Measurements from ENCODE around the gene HEATR5A.
"Not testable (repeated sequence)": the region's sequence is repeated elsewhere in the genome, so short reads cannot be mapped to it uniquely, and the experiment has no call there.

HEATR5A gene

DNA sequence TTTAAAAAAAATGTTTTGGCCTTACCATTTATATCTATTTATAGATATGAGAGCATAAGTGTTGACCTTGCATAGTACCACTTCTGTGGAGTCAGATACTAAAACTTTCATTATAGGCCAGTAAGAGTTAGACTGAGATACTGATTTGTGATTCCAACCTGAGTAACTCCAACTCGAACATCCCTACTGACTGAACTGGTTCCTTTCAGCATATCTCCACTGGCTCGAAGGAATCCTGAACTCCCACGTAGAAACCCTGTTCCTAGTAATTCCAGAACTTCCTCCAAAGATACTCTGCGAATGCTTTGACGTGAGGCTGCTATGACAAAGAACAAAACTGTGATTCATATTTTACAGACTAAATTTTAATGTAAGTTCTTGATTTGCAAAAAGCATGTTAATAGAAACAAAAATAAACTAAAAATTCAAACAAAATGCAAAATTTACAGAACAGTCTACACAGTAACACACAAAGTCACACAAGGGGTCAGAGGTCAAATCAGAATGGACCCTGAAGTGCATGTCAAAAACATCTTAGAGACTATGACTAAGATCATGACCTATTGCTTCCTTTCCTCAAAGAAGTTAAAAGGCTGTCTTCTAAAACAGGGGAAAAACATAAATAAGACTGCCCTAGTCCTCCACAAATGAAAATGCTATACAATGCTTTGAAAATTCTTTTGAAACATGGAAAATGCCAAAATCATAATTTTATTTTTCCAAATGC lies 31.5 kb downstream of the HEATR5A start:
- no peaks in the 10 kb centered on the region for H3K9me3 Mint-ChIP-seq
- H3K36me3 Mint-ChIP-seq (ENCODE audit: low read depth): peaks cover 17% of the 10 kb centered on the region
- H3K27me3 Mint-ChIP-seq: no peaks in the 10 kb centered on the region
- peaks cover 31% of the 10 kb centered on the region for H3K4me1 Mint-ChIP-seq
- peak; percentile 67 for ATAC-seq
- no peak overlapping the region for H3K4me3 Mint-ChIP-seq
- no peak for DNase-seq
- peak overlapping the region; percentile 84 for H3K27ac Mint-ChIP-seq

- Mint-ChIP-seq H3K36me3 (ENCODE audit: low read depth) (peaks cover 14% of the 10 kb centered on the region), H3K9me3 (no peaks in the 10 kb centered on the region), H3K27ac (no peak overlapping the region), H3K27me3 (no peaks in the 10 kb centered on the region), H3K4me3 (no peak overlapping the region), H3K4me1 (peaks cover 29% of the 10 kb centered on the region)
- DNase-seq: no peak
- no peak for ATAC-seq
Observed at GRCh38 chr14:31387091-31387490, 33.3 kb downstream of the HEATR5A start.

DNA sequence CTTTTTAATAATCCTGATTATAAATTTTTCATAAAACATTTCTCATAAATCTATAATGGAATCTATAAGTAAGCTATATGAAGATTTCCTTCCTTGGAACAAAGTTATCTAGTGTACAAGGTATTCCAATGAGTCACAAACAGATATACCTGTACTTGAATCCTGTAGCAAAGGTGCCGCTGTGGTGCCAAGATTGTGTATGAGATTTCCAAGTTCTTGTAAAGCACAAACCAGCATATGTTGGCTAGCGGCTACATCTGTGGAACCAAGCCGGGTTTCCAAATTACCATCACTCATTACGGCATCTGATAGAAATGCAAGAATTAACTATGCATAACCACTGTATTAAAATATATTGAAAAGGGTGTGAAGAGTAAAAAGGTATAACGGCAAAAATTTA lies 34.1 kb downstream of the HEATR5A start:
- no peak for DNase-seq
- Mint-ChIP-seq H3K27ac (no peak overlapping the region), H3K4me3 (no peak overlapping the region), H3K4me1 (peaks cover 23% of the 10 kb centered on the region), H3K9me3 (no peaks in the 10 kb centered on the region), H3K36me3 (ENCODE audit: low read depth) (peaks cover 17% of the 10 kb centered on the region), H3K27me3 (no peaks in the 10 kb centered on the region)
- ATAC-seq: no peak

GRCh38 chr14:31382221-31382620 lies 38.1 kb downstream of the HEATR5A start:
- no peak overlapping the region for H3K4me3 Mint-ChIP-seq
- no peaks in the 10 kb centered on the region for H3K9me3 Mint-ChIP-seq
- ATAC-seq: no peak
- H3K27me3 Mint-ChIP-seq: no peaks in the 10 kb centered on the region
- DNase-seq: no peak
- H3K27ac Mint-ChIP-seq: no peak overlapping the region
- peaks cover 8% of the 10 kb centered on the region for H3K36me3 Mint-ChIP-seq (ENCODE audit: low read depth)
- peaks cover 6% of the 10 kb centered on the region for H3K4me1 Mint-ChIP-seq

DNA sequence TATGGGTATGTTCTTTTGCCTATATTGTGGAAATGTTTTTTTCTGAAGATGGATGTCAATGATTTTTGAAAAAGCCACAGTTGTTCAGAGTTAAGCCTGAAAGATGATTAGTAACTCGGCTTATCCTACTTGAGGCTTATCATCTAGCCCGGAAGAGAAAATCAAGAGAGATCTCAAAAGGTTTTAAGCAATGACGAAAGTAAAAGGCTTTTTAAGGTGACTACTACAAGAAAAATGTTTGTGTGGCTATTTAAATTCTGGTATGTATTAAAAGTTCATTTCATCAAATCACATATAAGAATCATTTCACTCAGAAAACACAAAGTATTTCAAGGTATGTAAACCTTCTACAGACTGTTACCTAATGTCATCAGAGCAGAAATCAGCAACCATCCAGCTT lies 40.2 kb downstream of the HEATR5A start:
- Mint-ChIP-seq H3K4me1 (peaks cover 6% of the 10 kb centered on the region), H3K27me3 (no peaks in the 10 kb centered on the region), H3K27ac (no peak overlapping the region), H3K4me3 (no peak overlapping the region), H3K36me3 (ENCODE audit: low read depth) (peaks cover 16% of the 10 kb centered on the region), H3K9me3 (no peaks in the 10 kb centered on the region)
- DNase-seq (no peak), ATAC-seq (no peak)

DNA sequence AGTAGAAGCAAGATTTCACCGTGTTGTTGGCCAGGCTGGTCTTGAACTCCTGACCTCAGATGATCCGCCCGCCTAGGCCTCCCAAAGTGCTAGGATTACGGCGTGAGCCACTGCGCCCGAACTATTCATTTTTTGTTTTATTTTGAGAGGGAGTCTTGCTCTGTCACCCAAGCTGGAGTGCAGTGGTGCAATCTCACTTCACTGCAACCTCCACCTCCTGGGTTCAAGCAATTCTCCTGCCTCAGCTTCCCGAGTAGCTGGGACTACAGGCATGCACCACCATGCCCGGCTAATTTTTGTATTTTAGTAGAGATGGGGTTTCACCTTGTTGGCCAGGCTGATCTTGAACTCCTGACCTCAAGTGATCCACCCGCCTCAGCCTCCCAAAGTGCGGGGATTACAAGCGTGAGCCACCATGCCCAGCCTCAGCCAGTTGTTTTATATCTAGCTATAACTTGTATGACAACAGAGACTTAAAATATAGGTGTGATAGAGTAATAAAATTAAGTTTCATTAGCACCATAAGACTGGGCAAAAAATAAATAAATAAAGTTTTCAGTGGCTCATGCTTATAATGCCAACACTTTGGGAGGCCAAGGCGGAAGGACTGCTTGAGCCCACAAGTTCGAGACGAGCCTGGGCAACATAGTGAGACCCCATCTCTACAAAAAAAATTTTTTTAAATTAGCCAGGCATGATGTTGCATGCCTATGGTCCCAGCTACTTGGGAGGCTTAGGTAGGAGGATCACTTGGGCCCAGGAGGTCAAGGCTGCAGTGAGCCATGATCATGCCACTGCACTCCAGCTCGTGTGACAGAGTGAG lies 41.0 kb downstream of the HEATR5A start:
- H3K27me3 Mint-ChIP-seq, H3K9me3 Mint-ChIP-seq, H3K4me3 Mint-ChIP-seq, H3K4me1 Mint-ChIP-seq, ATAC-seq, DNase-seq, H3K27ac Mint-ChIP-seq: not testable (repeated sequence)
- H3K36me3 Mint-ChIP-seq (ENCODE audit: low read depth): peaks cover 20% of the 10 kb centered on the region

DNA sequence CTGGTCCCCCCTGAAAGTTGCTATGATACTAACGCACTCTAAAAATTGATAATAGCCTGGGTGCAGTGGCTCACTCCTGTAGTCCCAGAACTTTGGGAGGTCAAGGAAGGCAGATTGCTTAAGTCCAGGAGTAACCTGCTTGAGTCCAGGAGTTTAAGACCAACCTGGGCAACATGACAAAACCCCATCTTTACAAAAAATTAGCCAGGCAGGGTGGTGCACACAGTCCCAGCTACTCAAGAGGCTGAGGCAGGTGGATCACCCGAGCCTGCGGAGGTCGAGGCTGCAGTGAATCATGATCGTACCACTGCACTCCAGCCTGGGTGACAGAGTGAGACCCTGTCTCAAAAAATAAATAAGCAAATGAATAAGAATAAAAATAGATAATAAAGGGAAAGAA lies 42.9 kb downstream of the HEATR5A start:
- no peaks in the 10 kb centered on the region for H3K9me3 Mint-ChIP-seq
- no peak overlapping the region for H3K27ac Mint-ChIP-seq
- H3K36me3 Mint-ChIP-seq (ENCODE audit: low read depth): peaks cover 22% of the 10 kb centered on the region
- no peaks in the 10 kb centered on the region for H3K27me3 Mint-ChIP-seq
- H3K4me3 Mint-ChIP-seq: no peak overlapping the region
- DNase-seq (no peak), ATAC-seq (no peak)
- peaks cover 6% of the 10 kb centered on the region for H3K4me1 Mint-ChIP-seq

DNA sequence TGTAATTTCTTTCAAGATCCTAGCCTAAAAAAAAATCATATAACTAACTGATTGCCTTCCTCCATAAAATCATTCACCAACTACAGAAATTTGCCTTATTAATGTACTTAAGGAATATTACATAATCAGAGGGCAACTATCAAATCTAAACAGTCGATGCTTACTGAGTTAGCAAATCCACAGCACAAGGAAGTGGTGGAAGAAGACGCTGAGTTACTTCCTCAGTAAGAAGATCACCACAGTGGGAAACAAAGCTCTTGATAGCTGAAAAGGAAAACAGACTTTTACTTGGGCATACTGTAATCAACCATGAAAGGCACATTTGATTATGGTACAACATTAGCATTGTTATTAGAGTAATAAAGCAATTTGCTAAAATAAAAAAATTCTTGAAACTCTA lies 48.7 kb downstream of the HEATR5A start:
- DNase-seq: no peak

GRCh38 chr14:31363331-31364073 lies 56.8 kb downstream of the HEATR5A start:
- H3K27me3 Mint-ChIP-seq: no peaks in the 10 kb centered on the region
- H3K27ac Mint-ChIP-seq: no peak overlapping the region
- no peaks in the 10 kb centered on the region for H3K4me1 Mint-ChIP-seq
- H3K9me3 Mint-ChIP-seq: no peaks in the 10 kb centered on the region
- no peak overlapping the region for H3K4me3 Mint-ChIP-seq
- peaks cover 3% of the 10 kb centered on the region for H3K36me3 Mint-ChIP-seq (ENCODE audit: low read depth)
- no peak for ATAC-seq
- DNase-seq: no peak

More for the DNA sequence above, 48.7 kb downstream of the HEATR5A start:
- Mint-ChIP-seq H3K9me3 (no peaks in the 10 kb centered on the region), H3K36me3 (ENCODE audit: low read depth) (peaks cover 13% of the 10 kb centered on the region), H3K4me3 (no peak overlapping the region), H3K27ac (no peak overlapping the region), H3K27me3 (no peaks in the 10 kb centered on the region), H3K4me1 (peaks cover 7% of the 10 kb centered on the region)
- no peak for ATAC-seq

DNA sequence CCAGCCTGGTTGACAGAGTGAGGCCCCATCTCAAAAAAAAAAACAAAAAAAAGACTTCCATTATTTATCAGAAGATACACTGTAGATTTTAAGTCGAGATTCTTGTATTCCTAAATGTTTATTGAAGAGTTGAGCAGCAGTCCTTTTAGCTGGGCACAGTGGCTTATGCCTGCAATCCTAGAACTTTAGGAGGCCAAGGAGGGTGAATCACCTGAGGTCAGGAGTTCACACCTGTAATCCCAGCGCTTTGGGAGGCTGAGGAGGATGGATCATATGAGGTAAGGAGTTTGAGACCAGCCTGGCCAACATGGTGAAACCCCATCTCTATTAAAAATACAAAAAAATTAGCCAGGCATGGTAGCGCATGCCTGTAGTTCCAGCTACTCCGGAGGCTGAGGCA lies 57.6 kb downstream of the HEATR5A start:
- Mint-ChIP-seq H3K9me3 (no peaks in the 10 kb centered on the region), H3K4me3 (no peak overlapping the region), H3K4me1 (no peaks in the 10 kb centered on the region), H3K27me3 (no peaks in the 10 kb centered on the region), H3K36me3 (ENCODE audit: low read depth) (peaks cover 3% of the 10 kb centered on the region), H3K27ac (no peak overlapping the region)
- DNase-seq: no peak
- ATAC-seq: no peak

DNA sequence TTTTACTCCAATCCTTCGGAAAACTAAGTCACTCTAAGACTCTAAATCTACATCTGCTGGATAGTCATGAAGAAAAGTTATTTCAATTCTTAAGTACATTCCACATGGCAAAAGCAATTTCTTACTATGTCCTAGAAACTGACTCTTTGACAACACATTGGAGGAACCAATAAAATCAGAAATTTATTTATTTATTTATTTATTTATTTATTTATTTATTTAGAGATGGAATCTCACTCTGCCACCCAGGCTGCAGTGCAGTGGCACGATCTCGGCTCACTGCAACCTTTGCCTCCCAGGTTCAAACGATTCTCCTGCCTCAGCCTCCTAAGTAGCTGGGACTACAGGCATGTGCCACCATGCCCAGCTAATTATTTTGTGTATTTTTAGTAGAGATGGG lies 58.6 kb downstream of the HEATR5A start:
- H3K36me3 Mint-ChIP-seq (ENCODE audit: low read depth); H3K27ac Mint-ChIP-seq; DNase-seq; ATAC-seq; H3K27me3 Mint-ChIP-seq; H3K4me3 Mint-ChIP-seq; H3K4me1 Mint-ChIP-seq; H3K9me3 Mint-ChIP-seq: not testable (repeated sequence)

DNA sequence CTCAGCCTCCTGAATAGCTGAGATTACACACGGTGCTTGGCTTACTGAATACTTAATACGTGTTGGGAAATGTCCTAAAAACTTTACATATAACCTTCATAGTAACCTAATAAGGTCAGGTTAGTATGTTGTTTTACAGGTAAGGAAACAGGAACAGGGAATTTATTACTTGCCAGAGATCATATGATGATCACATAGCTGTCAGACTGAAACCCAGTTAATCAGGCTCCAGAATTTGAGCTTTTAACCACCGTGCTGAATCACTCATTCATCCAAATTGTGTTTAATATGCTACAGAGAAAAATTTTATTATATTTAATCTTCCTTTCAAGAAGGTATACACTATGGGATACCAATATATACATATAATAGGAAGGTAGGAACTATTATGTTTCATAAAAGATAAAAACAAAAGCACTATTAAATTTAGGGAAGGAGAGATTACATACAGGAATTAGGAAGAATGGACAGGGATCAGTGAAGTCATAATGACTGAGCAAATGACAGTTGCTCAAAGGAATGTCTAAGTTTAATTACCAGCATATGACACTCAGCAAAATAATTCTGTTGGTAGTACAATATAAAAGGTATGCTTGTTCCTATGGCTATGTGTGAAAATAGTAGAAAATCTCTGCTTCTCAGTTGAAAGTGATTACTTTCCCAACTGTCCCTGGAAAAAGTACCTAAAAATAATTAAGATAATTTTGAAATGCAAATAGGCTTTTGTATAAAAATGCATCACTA lies 59.3 kb downstream of the HEATR5A start:
- Mint-ChIP-seq H3K4me1 (no peaks in the 10 kb centered on the region), H3K27ac (no peak overlapping the region), H3K4me3 (no peak overlapping the region), H3K9me3 (no peaks in the 10 kb centered on the region), H3K27me3 (no peaks in the 10 kb centered on the region), H3K36me3 (ENCODE audit: low read depth) (peaks cover 3% of the 10 kb centered on the region)
- DNase-seq (no peak), ATAC-seq (no peak)

DNA sequence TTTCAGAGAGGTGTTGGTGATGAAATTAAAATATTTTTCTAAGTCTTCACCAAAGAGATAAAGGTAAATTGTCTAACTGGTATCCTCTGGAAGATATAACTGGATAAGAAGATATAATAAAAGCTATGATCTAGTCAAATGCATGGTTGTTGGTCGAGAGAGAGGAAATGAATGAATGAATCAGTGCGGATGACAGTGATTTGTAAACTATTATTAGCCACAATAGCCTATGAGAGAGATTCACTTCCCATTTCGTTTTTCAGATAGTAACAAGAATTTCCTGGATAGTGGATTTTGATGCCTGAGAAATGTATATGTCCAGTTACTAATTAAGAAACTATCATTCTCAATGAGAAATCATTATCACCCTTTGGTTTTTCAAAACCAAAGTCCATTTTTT lies 63.1 kb downstream of the HEATR5A start:
- no peak overlapping the region for H3K27ac Mint-ChIP-seq
- peaks cover 1% of the 10 kb centered on the region for H3K36me3 Mint-ChIP-seq (ENCODE audit: low read depth)
- H3K4me1 Mint-ChIP-seq: peaks cover 4% of the 10 kb centered on the region
- H3K4me3 Mint-ChIP-seq: no peak overlapping the region
- ATAC-seq (no peak), DNase-seq (no peak)
- H3K9me3 Mint-ChIP-seq: no peaks in the 10 kb centered on the region
- H3K27me3 Mint-ChIP-seq: no peaks in the 10 kb centered on the region

DNA sequence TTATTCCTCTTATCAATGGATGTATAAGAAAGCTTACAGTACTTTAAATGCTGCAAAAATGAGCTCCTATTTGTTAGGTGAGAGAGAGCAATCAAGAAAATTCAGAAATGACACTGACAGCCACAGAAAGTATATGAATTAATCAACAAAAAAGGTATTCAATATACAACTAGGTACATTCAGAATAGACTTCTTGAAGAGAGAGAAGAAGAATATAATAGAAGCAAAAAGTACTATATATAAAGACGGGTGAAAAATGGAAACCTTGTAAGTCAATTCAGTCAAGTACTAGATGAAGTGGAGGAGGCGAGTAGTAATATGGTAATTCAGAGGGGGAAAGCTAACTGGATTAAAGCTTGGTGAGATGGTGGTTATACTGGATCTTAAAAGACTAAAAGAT lies 74.3 kb downstream of the HEATR5A start:
- Mint-ChIP-seq H3K36me3 (ENCODE audit: low read depth) (peaks cover 4% of the 10 kb centered on the region), H3K9me3 (no peaks in the 10 kb centered on the region), H3K4me3 (no peak overlapping the region), H3K27ac (no peak overlapping the region), H3K4me1 (no peaks in the 10 kb centered on the region), H3K27me3 (no peaks in the 10 kb centered on the region)
- DNase-seq: no peak
- ATAC-seq: no peak
